Lower leg skin (tissue), 3 donors: Measurements from ENCODE around the gene PIKFYVE.

Source experiments
- CTCF ChIP-seq, 3 donors: fragments of 450-650 bp; IDR thresholded peaks; one replicate each; pipeline ENCODE4 v1.5.1; 2016; ENCODE audit warnings: antibody characterized with exemption in 3 of 3, mild to moderate bottlenecking in 3 of 3, moderate library complexity in 2 of 3
- POLR2A ChIP-seq, 2 donors: fragments of 450-650 bp; IDR thresholded peaks; one replicate each; pipeline ENCODE4 v1.6.1; 2016 to 2017; ENCODE audit warnings: antibody characterized with exemption in 2 of 2, mild to moderate bottlenecking in 1 of 2, moderate library complexity in 1 of 2

- no peak for TF ChIP-seq CTCF (IDR thresholded peaks at IDR 0.05)
- no peak for TF ChIP-seq POLR2A (IDR thresholded peaks at IDR 0.05)
These were observed 35.0 kb downstream of the PIKFYVE start for GRCh38 chr2:208300847-208301618.
